Measurements from ENCODE around the gene APMAP.

The APMAP gene

GRCh38 chr20:24914388-24915241 is 77.9 kb downstream of the APMAP start:
- no peak for DNase-seq

GRCh38 chr20:24913076-24913628 is 79.4 kb downstream of the APMAP start:
- no peak for DNase-seq

Data from amygdala (tissue), 56 donors.